GM19438 (cell line): ENCODE data around the gene JAZF1.
"Not testable (repeated sequence)": the region's sequence is repeated elsewhere in the genome, so short reads cannot be mapped to it uniquely, and the experiment has no call there.

Experiments used
- ATAC-seq: cut with Tn5 transposase; IDR thresholded peaks from one replicate; pipeline ENCODE4 v1.9.1; 2021; ENCODE audit warnings: low read depth; ENCODE audit not compliant: unreplicated experiment

JAZF1 gene

DNA sequence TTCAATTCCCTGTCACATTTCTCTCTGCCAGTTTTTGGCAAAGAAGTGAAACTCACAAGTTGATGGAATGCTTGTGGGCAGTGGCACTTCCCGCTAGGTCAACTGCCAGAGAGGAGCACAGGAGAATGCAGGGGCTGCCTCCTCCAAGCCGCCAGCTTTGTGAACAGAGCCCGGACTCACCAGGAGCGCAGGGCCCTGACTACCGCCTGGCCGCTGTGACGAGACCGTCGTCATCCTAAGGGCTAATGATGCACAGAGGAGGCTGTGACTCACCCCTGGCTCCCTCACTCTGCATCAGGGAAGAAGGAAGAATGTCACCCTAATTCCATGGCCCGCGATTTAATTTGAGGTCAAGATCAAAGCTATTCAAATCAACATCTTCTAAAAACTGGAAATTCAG lies 316.7 kb downstream of the JAZF1 start:
- no peak for ATAC-seq

DNA sequence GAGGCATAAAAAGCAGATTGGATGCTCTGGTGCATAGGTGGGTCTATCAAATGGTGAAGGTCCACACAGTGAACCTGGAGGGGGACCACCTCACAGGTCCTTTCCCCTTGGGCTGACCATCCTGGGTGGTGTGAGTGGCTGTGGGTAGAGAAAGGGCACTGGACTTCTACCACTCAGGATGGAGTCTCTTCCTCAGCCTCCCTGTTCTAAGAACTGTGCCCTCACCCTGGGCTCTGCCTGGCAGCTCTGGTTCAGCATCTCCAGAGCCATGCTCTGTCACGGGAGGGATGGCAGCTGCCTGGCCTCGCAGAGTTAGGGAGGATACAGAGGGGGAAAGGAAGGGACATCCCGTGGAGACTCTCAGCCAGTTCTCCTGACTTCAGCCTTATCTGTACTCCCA lies 318.8 kb downstream of the JAZF1 start:
- ATAC-seq = no peak

GRCh38 chr7:27860800-27861199 lies 319.8 kb downstream of the JAZF1 start:
- ATAC-seq = no peak

DNA sequence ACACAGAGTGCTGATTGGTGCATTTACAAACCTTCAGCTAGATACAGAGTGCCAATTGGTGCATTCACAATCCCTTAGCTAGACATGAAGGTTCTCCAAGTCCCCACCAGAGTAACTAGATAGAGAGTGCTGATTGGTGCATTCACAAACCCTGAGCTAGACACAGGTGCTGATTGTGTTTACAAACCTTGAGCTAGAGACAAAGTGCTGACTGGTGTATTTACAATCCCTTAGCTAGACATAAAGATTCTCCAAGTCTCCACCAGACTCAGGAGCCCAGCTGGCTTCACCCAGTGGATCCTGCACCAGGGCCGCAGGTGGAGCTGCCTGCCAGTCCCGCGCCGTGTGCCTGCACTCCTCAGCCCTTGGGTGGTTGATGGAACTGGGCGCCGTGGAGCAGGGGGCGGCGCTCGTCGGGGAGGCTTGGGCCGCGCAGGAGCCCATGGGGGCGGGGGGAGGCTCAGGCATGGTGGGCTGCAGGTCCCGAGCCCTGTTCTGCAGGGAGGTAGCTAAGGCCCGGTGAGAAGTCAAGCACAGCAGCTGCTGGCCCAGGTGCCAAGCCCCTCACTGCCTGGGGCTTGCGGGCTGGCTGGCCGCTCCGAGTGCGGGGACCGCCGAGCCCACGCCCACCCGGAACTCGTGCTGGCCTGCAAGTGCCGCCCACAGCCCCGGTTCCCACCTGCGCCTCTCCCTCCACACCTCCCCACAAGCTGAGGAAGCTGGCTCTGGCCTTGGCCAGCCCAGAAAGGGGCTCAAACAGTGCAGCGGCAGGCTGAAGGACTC lies 323.7 kb downstream of the JAZF1 start:
- not testable (repeated sequence) for ATAC-seq

- no peak for ATAC-seq
Measured at GRCh38 chr7:27850531-27850930, 330.1 kb downstream of the JAZF1 start.

DNA sequence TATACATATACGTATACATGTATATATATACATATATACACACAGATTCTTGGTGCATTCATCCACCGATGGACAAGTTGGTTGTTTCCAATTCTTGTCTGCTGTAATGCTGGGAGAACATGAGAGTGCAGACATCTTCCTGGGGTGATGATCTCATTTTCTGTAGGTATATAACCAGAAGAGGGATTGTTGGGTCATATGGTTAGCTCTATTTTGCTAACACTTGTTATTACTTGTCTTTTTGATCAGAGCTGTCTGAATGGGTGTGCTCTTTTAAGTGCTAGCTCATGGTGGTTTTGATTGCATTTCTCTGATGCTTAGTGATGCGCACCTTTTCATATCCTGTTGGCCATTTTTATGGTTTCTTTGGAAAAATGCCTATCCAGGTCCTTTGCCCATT lies 334.2 kb downstream of the JAZF1 start:
- no peak for ATAC-seq

DNA sequence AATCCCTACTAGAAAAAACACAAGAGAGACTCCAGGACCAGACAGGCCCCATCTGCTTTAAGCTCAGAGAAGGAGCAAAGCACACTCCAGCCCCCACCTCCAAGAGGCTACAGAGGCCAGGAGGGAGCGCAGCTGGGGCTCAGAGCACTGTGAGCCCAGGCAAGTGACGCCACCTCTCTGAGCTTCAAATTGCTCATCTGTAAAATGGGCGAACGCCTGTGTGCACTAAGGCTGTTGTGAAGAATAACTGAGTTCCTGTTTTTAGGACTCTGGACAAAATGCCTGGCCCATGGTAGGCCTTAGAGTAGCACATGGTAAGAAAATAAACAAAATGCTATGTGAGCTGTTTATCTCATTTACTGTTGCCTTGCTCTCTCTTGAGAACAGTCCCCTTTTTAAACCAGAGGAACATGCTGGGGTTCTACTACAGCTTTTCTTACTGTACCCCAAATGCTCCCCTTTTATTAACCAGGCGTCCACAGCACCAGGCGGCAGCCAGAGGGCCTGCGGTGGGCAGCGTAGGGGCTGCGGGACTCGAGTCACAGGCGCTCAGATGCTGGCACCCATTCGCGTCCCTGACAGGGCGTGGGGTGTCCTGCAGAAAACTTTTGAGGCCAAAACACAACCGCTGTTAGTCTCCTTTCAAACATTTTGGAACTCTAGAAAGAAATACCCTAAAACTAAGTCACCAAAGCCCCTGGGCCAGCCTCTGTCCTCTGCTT lies 336.9 kb downstream of the JAZF1 start:
- ATAC-seq = no peak

DNA sequence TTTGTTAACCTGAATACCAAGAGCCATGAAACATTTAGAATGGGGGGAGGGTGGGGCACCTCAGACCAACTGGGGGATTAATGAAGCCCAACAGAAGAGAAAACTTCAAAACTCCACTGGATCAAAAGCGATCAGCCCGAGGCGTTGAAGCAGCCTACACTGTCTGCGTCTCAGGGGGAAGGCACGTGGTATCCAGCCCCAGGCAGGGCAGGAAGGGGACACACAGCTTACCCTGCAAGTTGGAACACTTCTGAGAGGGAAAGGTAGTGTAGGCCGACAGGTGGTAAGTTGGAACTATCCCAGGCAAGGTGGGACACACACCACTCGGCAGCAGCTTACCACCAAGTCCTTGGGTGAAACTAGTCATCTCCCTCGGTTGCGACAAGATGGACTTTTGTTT lies 337.7 kb downstream of the JAZF1 start:
- no peak for ATAC-seq

DNA sequence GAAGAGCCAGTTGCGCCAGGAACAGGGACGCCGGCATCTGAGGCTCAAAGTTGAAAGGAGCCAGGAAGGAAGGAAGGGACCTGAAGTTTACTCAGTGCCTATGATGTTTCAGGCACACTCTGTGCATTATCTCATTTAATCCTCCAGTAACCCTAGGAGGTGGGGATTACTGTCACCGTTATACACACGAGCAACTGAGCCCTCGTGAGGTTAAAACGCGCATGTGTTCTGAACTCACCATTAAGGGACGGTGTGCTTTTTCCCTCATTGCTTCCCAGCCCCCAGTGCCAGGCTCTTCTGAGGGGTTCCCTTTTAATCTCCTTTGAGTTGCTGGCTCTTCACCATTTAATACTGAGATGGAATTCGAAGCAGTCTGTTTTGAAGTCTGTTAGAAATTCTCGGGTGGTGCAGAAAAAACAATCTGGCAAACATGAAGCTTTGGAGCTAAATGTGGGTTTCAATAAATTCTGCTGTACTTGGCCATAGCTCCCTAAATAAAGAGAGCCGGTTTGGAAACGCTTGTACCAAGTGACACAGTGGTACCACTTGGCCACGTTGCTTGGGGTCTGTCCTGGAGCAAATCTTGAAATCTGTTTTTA lies 338.4 kb downstream of the JAZF1 start:
- ATAC-seq = no peak

DNA sequence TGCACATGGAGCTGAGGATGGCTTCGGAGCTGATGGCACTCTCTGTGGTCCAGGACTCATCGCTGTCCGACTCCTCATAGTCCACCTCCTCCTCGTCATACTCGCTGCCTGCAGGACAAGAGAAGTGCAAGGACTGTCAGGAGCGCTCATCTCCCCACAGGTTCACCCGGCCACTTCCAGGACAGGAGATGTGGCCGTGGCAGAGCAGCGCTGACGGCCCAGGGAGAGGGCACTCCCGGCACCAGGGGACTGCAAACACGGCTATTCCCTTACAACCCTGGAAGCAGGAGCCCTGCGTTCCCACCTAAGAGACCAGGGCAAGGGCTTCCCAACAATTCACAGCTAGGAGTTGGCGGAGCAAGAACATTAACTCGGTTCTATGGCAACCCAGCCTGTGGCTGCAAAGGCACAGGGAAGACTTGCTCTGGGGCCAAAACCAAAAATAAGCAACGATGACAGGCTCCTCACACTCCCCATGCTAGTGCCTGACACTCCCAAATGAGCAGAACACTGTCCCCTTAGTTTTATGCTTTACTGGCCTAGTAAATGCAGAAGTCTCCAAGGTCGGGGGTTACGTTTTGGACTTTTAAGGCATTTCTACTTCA lies 339.7 kb downstream of the JAZF1 start:
- ATAC-seq = no peak

GRCh38 chr7:27840313-27840712 lies 340.3 kb downstream of the JAZF1 start:
- ATAC-seq = no peak

- ATAC-seq = no peak
Measured at GRCh38 chr7:27839099-27839498, 341.5 kb downstream of the JAZF1 start.

DNA sequence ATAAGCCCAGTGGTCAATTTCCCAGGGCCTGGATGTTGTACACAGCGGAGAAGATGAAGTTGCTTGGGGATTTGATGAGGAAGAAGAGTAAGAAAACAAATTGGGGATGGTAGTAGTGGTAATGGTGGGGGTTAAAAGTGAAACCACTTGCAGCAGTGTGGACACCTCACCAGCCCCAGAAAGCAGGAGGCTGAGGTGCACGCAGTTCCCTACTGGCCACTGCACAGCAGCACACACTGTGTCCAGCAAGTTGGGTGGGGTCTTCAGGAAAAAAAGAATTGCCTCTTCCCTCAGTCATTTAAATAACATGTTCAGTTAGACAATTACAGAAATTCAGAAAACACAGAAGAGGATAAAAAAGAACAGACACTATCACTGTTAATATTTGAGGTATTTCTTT lies 344.1 kb downstream of the JAZF1 start:
- no peak for ATAC-seq

DNA sequence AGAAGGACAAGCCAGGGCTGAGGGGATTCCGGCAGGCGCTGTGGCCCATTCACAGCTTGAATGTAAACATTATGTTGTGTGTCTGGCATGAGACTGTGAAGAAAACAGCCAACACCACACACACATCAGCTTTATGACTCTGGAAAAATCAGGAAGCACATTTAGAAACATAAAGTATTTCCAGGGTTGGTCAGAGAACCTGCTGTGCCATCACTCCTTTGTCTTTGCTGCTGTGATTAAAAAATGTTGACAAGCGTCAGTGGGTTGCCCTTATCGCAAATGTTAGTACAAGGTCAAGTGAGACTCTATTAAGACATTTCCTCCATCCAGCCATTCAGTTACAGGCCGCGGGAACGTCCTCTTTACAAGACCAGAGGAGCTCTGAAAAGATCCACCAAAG lies 345.2 kb downstream of the JAZF1 start:
- ATAC-seq = no peak

DNA sequence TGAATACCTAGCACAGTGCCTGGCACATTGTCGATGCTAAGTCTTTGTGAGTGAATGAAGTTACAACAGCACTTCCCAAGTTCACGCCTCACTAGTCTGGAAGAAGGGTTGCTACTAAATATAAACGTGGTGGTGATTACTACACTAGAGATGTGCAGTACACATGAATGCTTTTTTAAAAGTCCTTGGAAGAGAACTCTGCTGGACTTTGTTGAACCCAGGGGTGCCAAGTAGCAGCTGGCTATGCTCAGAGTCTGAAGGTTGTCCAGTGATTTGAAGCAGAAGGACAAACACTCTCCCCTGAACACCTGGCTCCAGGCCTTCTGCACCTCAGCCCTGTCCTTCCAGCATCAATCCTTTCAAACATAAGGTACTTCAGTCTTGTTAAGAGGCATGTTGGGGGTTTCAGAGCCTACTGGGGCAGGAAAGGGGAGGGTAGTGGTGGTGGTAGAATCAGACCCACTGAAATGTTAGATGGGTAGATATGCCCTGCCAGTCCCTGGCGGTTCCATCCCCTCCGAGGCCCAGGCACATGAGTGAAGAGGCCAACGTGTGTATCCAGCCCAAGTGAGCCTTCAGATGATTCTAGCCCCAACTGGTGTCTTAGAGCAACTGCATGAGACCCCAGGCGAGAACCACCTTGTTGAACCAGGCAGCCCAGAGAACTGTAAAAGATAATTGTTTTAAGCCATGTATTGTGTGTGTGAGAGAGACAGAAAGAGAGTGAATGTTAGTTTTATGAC lies 346.2 kb downstream of the JAZF1 start:
- ATAC-seq = no peak

DNA sequence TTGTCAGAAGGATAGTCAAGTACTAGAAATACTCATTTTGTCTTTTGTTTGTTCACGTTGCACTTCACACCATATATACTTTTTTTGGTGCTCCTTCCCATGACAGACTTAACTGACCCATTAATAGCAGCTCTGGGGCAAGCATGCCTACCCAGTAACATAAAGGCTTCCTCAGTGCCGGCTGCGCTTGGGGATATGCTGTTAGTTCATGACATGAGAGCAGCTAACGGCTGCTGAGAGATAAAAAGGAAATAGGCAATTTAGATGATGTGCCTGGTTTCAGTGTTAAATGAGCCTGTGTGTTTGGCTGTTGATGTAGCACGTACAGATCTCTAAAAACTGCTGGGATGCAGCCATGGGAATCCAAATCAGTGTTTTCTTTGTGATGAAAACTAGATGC lies 354.2 kb downstream of the JAZF1 start:
- no peak for ATAC-seq

GRCh38 chr7:27825891-27826290 lies 354.7 kb downstream of the JAZF1 start:
- no peak for ATAC-seq

GRCh38 chr7:27822245-27822644 lies 358.4 kb downstream of the JAZF1 start:
- ATAC-seq = no peak

DNA sequence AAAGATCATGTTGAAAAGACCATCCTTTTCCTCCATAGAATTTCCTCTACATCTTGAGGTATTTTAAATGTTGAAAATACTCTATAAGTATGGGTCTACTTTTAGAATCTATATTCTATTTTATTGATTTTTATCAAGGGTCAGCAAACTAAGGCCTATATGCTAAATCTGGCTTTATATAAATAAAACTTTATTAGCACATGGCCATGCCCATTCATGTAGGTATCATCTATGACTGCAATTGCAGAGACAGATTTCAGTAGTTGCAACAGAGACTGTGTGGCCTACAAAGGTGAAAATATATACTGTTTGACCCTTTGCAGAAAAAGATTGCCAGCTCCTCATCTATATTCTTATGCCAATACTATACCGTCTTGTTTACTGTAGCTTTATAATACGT lies 367.9 kb downstream of the JAZF1 start:
- no peak for ATAC-seq

DNA sequence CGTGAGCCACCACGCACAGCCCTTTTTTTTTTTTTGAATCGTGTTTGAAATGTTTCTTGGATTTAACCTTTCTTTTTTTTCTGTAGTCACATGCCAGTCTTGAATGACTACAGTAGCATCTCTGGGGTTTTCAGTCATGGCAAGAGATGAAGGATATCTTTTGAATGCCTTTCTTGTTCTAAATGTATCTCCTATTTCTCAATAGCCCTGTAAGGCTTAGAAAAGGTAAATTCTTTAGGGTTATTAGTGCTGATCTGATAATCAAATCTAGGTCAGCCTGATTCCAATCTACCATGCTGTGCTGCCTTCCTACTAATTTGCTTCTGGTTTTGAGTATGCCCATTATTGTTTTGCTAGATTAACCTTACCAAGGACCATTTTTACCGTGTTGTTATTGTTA lies 370.4 kb downstream of the JAZF1 start:
- ATAC-seq = no peak

GRCh38 chr7:27808626-27809025 lies 372.0 kb downstream of the JAZF1 start:
- ATAC-seq = no peak
